ENCODE data around the gene COL23A1.

- TF ChIP-seq GATA2 (IDR thresholded peaks at IDR 0.05; ENCODE audit: low read depth, low read length) (no peak), GATA3 (IDR thresholded peaks at IDR 0.05; ENCODE audit: low read depth, low read length) (no peak)
These were observed 118.1 kb downstream of the COL23A1 start for GRCh38 chr5:178472138-178472537.

Measured in SH-SY5Y (cell line).